BE2C (cell line): ENCODE measurements around the gene CDKL4.
"Not testable (repeated sequence)": the region's sequence is repeated elsewhere in the genome, so short reads cannot be mapped to it uniquely, and the experiment has no call there.

Experiments
- DNase-seq: peaks from one replicate; pipeline ENCODE4 v3.0.0-alpha.2; 2020
- H3K27me3 ChIP-seq: fragments of 250-450 bp; sonication (Bioruptor Pico); 2 replicates; pipeline ENCODE4 v1.5.1; 2020; ENCODE audit warnings: mild to moderate bottlenecking
- H3K36me3 ChIP-seq: fragments of 250-450 bp; sonication (Bioruptor Pico); 2 replicates; pipeline ENCODE4 v1.5.1; 2020; ENCODE audit warnings: mild to moderate bottlenecking
- H3K4me1 ChIP-seq: fragments of 250-450 bp; sonication (Bioruptor Pico); 2 replicates; pipeline ENCODE4 v1.5.1; 2020
- H3K4me3 ChIP-seq: 2 replicates; pipeline ENCODE4 v1.5.1; 2011; ENCODE audit warnings: low read depth, low read length
- H3K9me3 ChIP-seq: fragments of 250-450 bp; sonication (Bioruptor Pico); 2 replicates; pipeline ENCODE4 v1.5.1; 2020
- CTCF ChIP-seq: IDR thresholded peaks from 2 replicates; pipeline ENCODE4 v1.5.1; 2012; ENCODE audit warnings: mild to moderate bottlenecking, low read depth, low read length

CDKL4 gene

GRCh38 chr2:39141334-39142271 is 102.2 kb downstream of the CDKL4 start:
- Histone ChIP-seq H3K4me1 (peaks cover 9% of the 10 kb centered on the region), H3K36me3 (no peaks in the 10 kb centered on the region), H3K27me3 (no peaks in the 10 kb centered on the region), H3K9me3 (no peaks in the 10 kb centered on the region), H3K4me3 (no peak overlapping the region)
- DNase-seq = no peak
- TF ChIP-seq CTCF = no peak

DNA sequence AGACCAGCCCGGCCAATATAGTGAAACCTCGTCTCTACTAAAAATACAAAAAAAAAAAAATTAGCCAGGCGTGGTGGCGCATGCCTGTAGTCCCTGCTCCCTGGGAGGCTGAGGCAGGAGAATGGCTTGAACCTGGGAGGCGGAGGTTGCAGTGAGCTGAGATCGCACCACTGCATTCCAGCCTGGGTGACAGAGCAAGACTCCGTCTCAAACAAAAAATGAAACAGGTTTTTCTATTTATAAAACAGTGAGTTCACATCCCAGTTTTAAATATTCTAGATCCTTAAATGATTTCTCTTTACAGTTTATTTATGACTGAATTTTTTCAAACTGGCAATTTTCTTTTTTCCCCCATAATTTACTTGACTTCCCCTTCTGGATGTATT is 102.8 kb downstream of the CDKL4 start:
- H3K36me3 ChIP-seq, H3K4me3 ChIP-seq, H3K4me1 ChIP-seq, H3K27me3 ChIP-seq, DNase-seq, H3K9me3 ChIP-seq: not testable (repeated sequence)

GRCh38 chr2:39140322-39140847 is 103.4 kb downstream of the CDKL4 start:
- no peak for TF ChIP-seq CTCF
- Histone ChIP-seq H3K9me3 (no peaks in the 10 kb centered on the region), H3K27me3 (no peaks in the 10 kb centered on the region), H3K36me3 (no peaks in the 10 kb centered on the region), H3K4me1 (peaks cover 9% of the 10 kb centered on the region), H3K4me3 (no peak overlapping the region)
- no peak for DNase-seq

- no peaks in the 10 kb centered on the region for H3K36me3 ChIP-seq
- no peak for TF ChIP-seq CTCF
- no peak for DNase-seq
- no peaks in the 10 kb centered on the region for H3K27me3 ChIP-seq
- no peak overlapping the region for H3K4me3 ChIP-seq
- H3K4me1 ChIP-seq = peaks cover 9% of the 10 kb centered on the region
- no peaks in the 10 kb centered on the region for H3K9me3 ChIP-seq
Measured at GRCh38 chr2:39139511-39140237, 104.1 kb downstream of the CDKL4 start.

DNA sequence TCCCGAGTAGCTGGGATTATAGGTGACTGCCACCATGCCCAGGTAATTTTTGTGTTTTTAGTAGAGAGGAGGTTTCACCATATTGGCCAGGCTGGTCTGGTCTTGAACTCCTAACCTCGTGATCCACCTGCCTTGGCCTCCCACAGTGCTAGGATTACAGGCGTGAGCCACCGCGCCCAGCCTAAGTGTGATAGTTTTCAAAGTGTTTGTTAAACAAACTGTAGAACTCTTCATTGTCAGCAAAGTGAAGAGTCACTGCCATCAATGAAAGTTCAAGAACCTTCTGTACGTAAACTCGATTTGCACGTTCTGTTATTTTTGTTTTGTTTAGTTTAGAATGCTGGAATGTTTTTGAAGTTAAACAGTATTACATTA is 104.9 kb downstream of the CDKL4 start:
- Histone ChIP-seq H3K27me3 (no peaks in the 10 kb centered on the region), H3K4me1 (peaks cover 9% of the 10 kb centered on the region), H3K36me3 (no peaks in the 10 kb centered on the region), H3K9me3 (no peaks in the 10 kb centered on the region), H3K4me3 (no peak overlapping the region)
- TF ChIP-seq CTCF = no peak
- DNase-seq = no peak

DNA sequence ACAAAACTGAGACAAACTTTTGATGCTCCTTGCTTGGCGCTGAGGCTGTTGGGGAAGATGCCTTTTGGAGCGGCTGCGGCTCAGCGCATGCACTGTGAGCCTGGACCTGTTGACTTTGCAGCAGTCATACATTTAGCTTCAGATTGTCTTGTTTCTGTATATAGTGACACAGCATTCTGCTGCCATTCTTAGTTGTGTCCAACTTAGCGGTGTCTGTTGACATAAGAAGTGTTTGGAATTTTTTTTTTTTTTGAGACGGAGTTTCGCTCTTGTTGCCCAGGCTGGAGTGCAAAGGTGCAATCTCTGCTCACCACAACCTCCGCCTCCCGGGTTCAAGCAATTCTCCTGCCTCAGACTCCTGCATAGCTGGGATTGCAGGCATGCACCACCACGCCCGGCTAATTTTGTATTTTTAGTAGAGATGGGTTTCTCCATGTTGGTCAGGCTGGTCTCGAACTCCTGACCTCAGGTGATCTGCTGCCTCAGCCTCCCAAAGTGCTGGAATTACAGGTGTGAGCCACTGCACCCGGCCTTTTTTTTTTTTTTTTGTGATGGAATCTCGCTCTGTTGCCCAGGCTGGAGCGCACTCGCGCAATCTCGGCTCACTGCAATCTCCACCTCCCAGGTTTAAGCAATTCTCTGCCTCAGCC is 105.5 kb downstream of the CDKL4 start:
- DNase-seq, H3K4me3 ChIP-seq, H3K36me3 ChIP-seq, H3K9me3 ChIP-seq, H3K27me3 ChIP-seq, H3K4me1 ChIP-seq: not testable (repeated sequence)
